Left forelimb (tissue), 1 donor: ENCODE results near the gene ADAMTS16.

Experiments
- DNase-seq: peaks from one replicate; pipeline ENCODE4 v3.0.0-alpha.2; 2018; ENCODE audit warnings: low spot score

The ADAMTS16 gene

DNA sequence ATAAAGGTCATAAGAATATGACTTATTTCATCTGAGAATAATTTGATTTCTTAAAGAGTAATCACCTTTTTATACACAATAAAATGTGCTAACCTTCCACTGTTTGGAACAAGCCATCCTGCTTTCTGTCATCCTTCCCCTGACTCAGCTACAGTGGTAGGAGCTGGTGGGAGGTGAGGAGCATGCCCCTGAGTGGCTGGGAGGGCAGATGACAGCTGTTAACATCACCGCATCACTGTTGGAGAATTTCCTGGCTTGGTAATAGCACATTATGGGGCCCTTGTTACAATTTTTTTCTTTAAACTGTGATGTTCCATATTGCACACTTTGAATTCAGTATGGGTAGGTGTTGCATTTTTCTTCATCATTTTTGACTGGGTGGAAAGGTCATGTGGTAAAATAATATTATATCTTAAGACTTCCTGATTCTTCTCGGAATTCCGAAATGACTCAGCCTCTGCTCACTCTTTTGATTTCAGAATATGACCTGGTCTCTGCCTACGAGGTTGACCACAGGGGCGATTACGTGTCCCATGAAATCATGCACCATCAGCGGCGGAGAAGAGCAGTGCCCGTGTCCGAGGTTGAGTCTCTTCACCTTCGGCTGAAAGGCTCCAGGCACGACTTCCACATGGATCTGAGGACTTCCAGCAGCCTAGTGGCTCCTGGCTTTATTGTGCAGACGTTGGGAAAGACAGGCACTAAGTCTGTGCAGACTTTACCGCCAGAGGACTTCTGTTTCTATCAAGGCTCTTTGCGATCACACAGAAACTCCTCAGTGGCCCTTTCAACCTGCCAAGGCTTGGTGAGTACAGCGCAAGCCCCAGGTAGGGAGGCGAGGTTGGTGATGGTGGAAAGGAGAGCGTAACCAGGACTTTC lies 5.8 kb downstream of the ADAMTS16 start:
- no peak for DNase-seq

DNA sequence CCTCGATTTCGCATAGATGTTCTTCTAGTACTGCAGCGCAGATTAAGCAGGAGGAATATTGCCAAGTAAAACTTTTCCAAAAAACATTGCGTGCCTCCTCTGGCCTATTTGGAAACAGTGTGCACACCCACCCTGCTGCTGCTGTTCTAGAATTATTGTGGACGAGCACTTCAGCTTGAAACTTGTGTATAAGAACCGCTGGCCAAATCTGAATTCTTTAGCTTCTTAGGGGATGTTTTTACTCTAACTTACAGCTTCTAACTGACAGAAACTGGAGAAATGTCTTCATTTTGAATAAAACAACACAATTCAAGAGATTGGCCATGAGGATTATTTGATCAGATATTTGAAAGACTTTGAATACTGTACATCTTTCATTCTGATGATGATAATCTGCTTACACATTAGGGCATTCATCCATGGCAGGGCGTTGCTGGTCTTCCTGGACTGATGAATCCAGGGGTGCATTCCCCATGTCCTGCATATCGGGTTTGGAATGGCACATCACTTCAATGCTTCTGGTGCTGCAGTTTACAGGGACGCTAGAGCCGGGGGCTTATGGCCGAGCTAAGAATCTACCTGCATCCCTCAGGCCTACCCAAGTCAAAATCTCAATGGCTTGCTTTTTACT lies 6.5 kb downstream of the ADAMTS16 start:
- no peak for DNase-seq

DNA sequence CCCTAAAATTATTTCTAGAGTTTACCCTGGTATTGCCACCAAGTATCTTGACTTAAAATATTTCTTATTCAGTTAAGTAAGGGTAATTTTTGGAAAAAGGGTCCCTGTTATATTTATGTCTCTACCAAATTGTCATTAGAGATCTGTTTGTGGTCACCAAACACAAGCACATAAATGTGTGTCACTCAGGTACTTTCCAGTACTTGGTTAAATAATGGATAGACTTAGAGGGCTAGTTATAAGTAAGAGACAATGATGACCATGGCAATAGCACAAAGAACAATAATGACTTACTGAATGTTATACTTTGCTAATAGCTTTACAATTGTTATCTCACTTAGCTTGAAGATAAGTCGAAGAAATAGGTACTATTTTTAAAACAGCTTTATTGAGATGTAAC lies 9.0 kb downstream of the ADAMTS16 start:
- no peak for DNase-seq

DNA sequence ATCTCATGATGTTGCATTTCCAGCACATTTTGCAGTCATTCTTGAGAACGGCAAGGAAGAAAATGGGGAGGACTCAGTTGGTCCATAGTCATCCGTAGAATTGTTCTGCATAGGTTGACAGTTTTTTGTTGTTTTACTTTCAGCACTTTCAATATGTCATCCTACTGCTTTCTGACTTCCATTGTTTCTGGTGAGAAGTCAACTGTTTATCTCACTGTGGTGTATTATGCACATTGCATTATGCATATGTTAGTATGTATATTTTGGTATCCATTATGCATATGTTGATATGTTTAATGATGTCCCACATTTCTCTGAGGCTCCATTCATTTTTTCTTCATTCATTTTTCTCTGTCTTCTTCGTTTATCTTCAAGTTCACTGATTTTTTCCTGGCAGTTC lies 10.5 kb downstream of the ADAMTS16 start:
- no peak for DNase-seq

DNA sequence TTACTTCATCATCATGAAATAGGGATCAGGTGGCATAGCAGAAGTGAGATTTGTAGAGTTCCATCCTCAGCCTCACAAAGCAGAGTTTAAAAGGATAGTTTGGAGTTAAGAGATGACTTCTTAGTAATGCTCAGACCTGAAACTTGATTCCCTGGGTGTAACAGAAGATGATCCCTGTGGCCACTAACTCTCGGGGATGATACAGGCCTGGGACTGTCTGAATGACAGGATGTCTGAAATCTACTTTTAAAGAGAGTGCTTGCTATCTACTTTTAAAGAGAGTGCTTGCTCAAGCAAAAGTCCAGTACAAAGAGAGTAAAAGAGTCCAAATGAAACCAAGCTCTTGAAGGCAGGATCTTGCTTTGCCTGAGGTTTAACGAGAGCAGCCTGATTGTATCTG lies 14.6 kb downstream of the ADAMTS16 start:
- DNase-seq: no peak

DNA sequence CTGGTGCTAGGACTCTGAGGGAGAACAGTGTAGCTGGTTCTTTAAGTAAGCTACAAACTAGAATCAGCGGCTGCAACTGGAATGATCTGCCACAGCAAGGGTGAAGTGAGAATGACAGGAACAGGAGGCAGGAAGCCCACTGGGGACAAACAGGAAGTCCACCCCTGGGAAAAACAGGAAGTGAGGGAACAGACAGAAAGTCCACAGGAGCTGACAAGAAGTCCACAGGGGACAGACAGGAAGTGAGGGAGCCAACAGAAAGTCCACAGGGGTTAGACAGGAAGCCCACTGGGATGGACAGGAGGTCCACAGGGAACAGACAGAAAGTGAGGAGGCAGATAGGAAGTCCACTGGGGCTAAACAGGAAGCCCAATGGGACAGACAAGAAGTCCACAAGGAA lies 15.5 kb downstream of the ADAMTS16 start:
- no peak for DNase-seq

DNA sequence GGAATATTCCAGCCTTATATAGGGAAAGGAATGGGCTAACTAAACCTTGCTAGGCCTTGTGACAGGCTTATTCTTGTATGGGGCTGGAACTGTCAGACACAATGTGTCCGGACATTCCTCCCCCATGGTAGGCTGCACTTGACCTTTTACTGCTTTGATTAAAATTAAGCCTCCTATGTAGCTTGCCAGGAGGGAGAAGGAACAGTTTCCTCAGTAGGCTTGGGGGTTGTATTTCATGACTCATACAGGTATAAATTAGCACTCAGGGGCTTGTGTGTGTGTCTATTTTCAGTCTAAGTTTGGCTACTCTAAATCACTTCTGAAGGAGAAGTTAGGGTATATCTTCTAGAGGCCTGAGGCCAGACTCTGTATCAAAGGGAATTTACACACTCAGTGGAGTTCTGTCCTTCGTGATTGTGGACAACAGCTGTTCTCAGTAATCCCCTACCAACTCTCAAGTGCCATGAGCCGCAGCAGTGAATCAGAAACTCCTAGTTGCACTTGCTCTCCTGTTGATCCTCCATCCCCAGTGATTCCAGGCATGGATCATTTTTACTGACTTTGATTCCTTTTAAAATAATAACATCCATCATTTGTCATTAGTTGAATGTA lies 16.4 kb downstream of the ADAMTS16 start:
- no peak for DNase-seq

DNA sequence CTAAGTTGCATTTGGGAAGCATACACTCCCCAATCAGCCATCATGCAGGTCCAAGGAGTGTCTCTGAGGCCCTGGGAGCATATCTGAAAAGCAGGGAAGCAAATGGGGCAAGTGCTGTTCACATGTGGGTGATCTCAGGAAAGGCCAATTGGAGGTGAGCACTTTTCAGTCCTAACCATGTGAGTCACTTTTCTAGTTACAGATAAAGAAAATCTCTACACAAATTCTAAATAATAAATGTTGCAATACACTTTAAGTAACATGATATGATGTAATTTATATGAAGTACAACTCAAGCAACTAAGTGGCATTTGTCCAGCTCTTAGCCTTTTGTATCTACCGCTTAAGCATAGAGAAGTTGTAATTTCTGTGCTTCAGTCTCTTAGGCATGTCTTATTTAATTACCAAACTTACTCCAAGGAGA lies 18.4 kb downstream of the ADAMTS16 start:
- DNase-seq: no peak

DNA sequence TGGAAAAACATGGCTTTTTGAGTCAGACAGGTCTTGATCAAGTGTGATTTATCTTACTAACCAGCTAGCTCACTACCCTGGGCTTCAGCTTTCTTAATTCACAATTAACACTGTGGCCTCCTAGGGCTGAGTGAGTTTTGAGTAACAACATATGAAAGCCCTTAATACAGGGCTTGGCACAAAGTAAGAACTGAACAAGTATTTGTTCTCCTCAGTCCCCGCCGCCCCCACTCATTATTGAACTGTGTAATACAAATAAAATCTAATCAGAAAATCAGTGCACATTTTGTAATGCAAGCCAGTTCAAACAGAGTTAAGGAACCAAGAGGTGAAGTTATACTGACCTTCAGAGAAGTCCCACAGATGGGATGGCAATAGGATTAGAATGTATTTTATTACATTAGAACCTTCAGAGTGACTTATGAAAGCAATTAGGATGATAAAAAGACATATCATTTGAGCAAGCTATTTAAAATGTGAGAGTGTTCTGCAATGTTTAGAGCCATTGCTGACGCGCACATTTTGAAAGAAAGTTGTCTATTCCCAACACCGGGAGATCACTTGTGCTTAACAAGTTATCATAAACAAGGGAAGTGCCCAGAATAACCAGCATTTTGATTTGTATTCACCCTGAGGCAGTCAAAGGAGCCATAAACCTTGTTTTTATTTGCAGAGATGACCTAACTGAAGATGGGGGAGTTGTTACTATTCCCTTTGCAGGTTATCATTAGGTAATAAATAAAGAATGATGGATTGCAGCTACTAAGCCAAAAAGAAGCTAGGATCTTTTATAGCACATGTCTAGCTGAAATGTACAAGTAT lies 19.4 kb downstream of the ADAMTS16 start:
- no peak for DNase-seq

DNA sequence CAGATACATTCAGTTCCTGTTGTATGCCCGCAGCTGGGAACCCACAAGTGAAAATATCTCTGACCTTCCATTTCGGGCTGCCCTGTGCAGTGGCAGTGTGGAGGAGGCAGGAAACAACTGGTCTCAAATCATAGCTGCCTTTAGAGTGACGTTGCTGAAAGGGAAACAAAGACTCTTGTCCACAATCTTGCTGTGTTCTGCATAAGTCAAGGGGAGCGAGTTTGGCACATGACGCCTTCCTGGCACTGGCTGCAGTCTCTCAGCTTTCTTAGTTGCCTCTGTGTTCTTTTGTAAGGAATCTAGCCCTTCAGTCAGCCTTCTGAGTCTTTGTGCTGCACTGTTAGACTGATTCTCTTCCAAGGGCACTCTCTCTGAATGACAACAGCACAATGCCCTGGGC lies 24.0 kb downstream of the ADAMTS16 start:
- no peak for DNase-seq

DNA sequence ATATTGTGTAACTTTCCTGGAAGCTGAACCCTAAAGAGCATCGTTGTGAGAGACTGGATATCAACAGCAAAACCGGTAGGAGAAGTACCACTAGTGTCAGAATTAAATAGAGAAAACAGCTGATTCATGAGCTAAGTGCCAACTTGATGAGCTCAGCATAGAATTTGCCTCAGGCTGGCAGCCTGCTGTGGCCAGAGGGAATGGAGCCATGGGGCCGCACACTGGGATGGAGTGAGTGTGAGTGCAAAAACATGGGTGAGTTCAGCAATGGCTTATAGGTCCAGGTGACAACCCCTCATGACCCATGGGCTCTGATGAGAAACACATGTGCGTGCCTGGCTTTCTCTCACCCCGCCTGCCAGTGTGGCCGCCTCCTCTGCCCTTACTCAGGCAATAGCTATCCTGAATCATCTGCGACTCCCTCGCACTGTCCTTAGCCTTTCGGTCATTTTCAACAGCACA lies 25.4 kb downstream of the ADAMTS16 start:
- no peak for DNase-seq

DNA sequence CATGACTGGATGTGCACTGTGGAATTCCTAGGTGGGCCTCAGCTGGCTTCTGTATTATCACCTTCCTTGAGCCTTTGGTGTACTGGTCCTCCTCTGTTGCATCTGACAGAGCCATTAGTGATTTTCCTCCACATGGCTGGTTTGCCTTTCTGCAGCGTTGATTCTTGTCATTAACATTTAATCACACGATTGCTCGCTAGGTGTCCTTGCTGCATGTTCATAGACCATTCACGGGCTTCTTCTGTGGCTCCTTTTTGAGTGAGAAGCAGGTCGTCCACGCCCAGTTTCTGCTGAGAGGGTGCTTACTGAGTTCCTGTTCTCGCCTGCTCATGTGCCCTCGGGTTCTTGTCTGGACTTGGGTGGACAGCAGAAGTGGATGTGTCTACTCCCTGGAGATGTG lies 29.3 kb downstream of the ADAMTS16 start:
- no peak for DNase-seq

DNA sequence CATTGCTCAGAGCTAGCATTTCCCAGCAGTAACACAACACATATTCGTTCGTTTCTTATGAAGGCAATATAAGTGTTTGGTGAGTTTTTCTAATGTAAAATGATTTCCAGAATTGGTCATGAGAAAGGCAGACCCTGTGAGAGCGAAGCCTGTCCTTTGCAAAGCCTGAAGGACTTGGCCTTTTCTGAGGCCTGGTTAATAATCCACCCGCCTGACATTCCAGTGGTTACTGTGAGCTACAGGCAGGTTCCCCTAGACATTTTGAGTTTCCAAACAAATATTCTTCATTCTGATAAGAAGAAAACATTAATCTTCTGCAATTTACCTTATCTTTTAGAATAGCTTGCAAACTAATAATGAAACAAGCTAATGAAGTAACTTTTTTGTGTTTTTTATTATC lies 38.0 kb downstream of the ADAMTS16 start:
- no peak for DNase-seq

DNA sequence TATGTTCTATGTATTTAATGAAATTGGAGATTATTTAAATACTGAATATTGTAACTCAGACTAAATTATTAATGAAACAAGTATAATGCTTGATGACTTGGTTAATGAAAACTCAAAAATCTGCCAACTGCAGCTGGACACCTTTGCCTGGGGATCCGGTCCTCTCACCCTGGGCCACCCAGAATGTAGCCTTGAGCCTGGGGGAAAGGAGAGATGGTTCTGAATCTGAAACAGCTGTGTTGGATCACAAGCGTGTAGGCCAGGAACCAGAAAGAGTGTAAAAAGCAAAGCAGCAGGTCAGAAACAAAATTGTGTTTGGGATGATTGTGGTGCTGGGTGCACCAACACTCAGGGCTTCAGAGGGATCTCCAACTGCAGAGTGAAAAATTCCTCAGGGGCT lies 38.5 kb downstream of the ADAMTS16 start:
- DNase-seq: no peak

DNA sequence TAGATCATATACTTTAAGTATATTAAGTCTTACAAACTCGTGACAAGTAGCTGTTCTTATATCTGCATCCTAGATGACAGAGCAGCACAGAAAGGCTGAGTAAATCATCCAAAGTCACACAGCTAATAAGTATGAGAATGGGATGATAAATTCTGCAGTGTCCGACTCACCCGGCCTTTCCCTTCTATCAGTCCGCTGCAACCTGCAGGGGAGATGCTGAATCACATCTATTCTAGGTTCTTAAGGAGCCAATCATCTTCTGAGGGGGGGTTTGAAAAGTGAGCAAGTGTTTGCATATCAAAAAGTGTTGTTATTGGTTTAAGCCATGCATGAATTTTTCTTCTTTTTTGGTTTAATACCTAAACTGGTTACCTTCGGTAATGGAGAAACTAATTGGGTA lies 38.9 kb downstream of the ADAMTS16 start:
- DNase-seq: no peak

DNA sequence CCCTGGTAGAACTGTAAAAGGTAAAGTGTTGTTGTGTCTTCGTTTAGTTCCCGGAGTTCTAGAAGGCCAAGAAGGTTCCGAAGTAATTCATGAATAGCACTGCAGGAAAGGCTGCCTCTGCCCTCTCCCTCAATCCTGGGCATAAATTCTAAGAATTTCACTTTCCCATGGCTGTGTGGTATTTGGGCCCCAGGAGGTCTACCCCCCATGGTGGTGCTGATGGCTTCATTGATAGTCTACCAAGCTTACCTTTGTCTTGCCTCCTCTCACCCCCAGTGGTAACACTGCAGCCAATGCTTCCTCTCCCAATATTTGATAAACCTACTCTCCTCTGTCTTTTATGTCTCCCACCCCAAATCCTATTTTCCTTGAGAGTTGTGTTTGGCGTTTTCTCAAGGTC lies 39.5 kb downstream of the ADAMTS16 start:
- DNase-seq: no peak

DNA sequence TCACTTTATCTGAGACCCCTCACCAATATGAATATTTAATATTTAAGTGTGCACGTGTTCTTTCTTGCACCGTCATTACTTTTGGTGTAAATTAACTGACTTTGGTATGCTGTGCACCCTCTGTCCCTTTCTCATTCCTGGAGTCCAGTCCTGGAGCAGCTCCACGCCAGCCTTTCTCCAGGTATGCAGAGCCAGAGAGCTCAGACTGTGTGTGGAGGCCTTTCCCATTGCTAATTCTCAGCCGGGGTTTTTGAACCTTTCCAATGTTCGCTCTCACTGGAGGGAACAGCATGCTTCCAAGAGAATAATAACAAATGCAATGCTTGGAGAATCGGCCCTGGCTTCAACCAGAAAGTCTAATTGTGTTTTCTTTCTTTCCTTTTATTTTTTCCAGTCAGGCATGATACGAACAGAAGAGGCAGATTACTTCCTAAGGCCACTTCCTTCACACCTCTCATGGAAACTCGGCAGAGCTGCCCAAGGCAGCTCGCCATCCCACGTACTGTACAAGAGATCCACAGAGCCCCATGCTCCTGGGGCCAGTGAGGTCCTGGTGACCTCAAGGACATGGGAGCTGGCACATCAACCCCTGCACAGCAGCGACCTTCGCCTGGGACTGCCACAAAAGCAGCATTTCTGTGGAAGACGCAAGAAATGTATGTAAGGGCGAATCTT lies 41.7 kb downstream of the ADAMTS16 start:
- DNase-seq: no peak

DNA sequence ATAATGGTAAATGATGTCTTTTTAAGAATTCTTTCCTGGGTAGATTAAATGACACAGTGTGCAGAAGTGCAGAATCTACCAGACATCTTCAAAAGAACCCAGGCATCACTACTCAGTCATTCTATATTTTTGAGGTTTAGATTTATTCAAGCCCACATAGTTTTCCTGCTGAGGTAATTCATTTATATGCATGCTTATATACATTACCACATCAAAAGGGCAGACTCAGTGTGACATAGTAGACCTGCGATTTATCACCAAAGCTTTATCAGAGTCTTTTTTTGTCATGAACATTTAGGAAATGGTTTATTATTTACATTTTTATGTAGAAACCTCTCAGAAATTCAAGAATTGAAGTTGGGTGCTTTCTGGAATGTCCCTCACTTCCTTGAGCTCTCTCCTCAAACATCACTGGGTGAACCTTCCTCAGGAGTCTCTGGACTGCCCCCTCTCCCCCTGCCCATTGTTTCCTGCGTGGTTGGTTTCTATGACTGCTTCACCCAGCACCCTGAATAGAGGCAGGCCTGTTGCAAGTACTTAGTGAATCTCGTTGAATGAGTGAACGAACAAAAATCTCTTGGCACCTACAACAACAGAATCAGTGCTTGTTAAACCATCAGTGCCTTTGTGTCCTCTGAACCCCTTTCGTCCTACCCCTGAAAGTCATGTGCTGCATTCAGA lies 42.5 kb downstream of the ADAMTS16 start:
- DNase-seq: no peak

DNA sequence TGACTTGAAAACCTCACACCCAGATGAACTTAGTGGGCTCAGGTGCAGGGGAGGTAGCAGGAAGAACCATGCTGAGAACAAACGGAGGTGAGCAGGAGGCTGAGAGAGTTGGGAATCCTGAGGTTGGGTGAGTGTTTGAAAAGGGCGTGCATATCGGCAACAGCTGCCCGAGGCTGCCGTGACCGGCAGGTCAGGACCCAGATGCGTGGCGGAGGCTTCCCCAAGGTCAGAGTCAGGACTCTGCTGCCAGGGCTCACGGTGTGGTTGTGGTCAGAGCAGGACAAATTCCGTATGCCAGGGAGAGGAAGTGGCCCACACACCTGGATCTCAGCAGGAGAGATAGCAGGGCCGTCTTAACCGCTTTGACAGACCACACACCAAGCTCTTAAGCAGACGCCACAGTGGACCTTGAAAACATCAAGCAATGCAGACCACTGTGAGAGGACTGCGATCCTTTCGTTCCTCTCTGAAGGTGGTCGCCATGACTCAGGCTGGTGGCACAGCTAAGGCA lies 43.1 kb downstream of the ADAMTS16 start:
- DNase-seq: no peak

DNA sequence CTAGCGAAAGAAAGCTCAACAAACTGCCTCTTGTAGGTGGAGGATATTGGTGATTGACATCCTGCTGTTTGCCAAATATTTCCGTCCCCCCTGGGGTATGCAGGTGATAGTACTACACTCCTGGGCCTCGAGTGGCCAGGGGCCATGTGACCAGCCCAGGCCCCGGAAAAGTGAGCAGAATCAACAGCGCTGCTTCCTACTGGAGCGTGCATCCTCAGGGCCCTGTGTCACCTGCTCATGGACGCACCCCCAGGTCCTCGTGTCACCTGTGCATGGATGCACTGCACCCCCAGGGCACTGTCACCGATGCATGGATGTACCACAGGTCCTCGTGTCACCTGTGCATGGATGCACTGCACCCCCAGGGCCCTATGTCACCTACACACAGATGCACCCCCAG lies 43.8 kb downstream of the ADAMTS16 start:
- no peak for DNase-seq
